Ascending aorta (tissue), 2 donors: ENCODE data around the gene TUBA1C. TPM values are rescaled to one million over a fixed set of nuclear protein-coding genes. Genes with fewer than 3 reads are reported as not detected.

Experiments used
- DNase-seq, 2 donors: peaks; one replicate each; pipeline ENCODE4 v3.0.0-alpha.2; 2019; ENCODE audit warnings: low spot score in 2 of 2
- H3K27ac ChIP-seq, 2 donors: fragments of 200-600 bp; sonication (generic); one replicate each; pipeline ENCODE4 v1.5.1; 2016 to 2017; ENCODE audit warnings: mild to moderate bottlenecking in 1 of 2
- H3K27me3 ChIP-seq: fragments of 200-600 bp; sonication (generic); one replicate; pipeline ENCODE4 v1.5.1; 2017
- H3K36me3 ChIP-seq, 2 donors: fragments of 200-600 bp; sonication (generic); one replicate each; pipeline ENCODE4 v1.5.1; 2016
- H3K4me1 ChIP-seq, 2 donors: fragments of 200-600 bp; sonication (generic); one replicate each; pipeline ENCODE4 v1.5.1; 2016 to 2017; ENCODE audit warnings: mild to moderate bottlenecking in 1 of 2
- H3K4me3 ChIP-seq, 2 donors: fragments of 200-600 bp; sonication (generic); one replicate each; pipeline ENCODE4 v1.5.1; 2016 to 2017; ENCODE audit warnings: mild to moderate bottlenecking in 1 of 2
- H3K9me3 ChIP-seq, 2 donors: fragments of 200-600 bp; sonication (generic); one replicate each; pipeline ENCODE4 v1.5.1; 2016
- intact Hi-C: fragments of 100-400 bp; cut with DNase I; formaldehyde crosslinking; loops from one replicate; pipeline ENCODE4 v1.15.1; 2023
- total RNA-seq: library from RNA; depleted of rRNA; stranded (reverse); fragments of >200 nt; gene quantifications from one replicate; pipeline ENCODE4 v1.1.0, GENCODE V29; 2016
- TF ChIP-seq, protein P1 (sequence below), 3 experiments: fragments of 200-600 bp in 2 of 3; fragments of 450-650 bp in 1 of 3; sonication (generic) in 2 of 3; IDR thresholded peaks; one replicate each; pipeline ENCODE4 v1.5.1; 2016 to 2019; ENCODE audit warnings: antibody characterized with exemption in 3 of 3, mild to moderate bottlenecking in 1 of 3, moderate library complexity in 1 of 3

Gene TUBA1C
- 370 TPM for total RNA-seq

DNA sequence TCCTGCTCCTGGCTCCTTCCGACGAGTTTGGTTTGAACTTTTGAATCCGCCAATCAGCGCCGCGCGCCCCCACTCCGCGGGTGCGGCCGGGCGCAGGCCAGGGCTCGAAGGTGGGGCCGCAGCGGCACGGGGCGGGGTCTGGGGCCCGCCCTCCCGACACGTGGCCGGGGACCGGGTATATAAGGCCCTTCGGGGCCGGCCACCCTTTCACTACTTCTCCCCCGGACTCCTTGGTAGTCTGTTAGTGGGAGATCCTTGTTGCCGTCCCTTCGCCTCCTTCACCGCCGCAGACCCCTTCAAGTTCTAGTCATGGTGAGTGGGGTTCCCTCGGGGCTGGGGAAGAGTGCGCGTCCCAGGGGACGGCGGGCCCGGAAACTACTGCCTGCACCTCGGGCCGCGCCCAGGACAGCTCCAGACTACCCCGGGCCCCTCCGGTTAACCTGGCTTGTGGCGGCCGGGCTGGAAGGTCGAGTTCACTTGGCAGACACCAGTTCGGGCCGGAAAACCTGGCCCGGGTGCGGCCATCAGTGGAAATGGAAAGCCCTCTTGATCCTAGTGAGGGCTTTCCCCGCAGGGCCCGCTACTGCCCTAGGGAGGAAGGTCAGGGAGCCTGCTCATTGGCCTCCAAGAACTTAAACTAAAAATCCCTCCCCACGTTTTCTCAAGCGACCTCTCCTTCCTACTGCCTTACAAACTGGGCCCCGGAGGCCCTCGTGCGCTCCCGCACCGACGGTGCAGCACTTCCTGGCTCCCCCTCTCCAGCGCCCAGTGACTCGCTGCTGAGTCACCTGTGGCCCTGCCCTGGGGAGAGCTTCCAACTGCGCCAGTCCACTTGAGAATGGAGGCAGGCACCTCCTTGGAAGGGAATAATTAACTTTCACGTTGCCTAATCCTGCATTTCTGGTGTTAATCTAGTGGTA lies at the start of gene TUBA1C:
TSS of gene TUBA1C (plus strand) at position 210 of the 920 bp plus-strand sequence. CDS start at position 310, 100 bp downstream.
- H3K4me1 ChIP-seq: peaks cover 6 to 36% of the 10 kb centered on the region in 2 donors
- H3K36me3 ChIP-seq: peaks cover 7 to 9% of the 10 kb centered on the region in 2 donors
- intact Hi-C loops: loop anchor here (1.0 to 10.0 kb wide), 3 partner anchors 30 to 550 kb away; partner anchors contain the start of gene CCNT1
- no peaks in the 10 kb centered on the region for H3K27me3 ChIP-seq
- H3K4me3 ChIP-seq: peak within 1 kb of the TSS; percentile 85 to 88
- TF ChIP-seq, protein P1, sequence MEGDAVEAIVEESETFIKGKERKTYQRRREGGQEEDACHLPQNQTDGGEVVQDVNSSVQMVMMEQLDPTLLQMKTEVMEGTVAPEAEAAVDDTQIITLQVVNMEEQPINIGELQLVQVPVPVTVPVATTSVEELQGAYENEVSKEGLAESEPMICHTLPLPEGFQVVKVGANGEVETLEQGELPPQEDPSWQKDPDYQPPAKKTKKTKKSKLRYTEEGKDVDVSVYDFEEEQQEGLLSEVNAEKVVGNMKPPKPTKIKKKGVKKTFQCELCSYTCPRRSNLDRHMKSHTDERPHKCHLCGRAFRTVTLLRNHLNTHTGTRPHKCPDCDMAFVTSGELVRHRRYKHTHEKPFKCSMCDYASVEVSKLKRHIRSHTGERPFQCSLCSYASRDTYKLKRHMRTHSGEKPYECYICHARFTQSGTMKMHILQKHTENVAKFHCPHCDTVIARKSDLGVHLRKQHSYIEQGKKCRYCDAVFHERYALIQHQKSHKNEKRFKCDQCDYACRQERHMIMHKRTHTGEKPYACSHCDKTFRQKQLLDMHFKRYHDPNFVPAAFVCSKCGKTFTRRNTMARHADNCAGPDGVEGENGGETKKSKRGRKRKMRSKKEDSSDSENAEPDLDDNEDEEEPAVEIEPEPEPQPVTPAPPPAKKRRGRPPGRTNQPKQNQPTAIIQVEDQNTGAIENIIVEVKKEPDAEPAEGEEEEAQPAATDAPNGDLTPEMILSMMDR (IDR thresholded peaks at IDR 0.05): peak in 1 of 3 experiments; percentile 9
- no peaks in the 10 kb centered on the region for H3K9me3 ChIP-seq
- DNase-seq: peak; percentile 78 to 95
- H3K27ac ChIP-seq: peak within 1 kb of the TSS; percentile 95 to 99

DNA sequence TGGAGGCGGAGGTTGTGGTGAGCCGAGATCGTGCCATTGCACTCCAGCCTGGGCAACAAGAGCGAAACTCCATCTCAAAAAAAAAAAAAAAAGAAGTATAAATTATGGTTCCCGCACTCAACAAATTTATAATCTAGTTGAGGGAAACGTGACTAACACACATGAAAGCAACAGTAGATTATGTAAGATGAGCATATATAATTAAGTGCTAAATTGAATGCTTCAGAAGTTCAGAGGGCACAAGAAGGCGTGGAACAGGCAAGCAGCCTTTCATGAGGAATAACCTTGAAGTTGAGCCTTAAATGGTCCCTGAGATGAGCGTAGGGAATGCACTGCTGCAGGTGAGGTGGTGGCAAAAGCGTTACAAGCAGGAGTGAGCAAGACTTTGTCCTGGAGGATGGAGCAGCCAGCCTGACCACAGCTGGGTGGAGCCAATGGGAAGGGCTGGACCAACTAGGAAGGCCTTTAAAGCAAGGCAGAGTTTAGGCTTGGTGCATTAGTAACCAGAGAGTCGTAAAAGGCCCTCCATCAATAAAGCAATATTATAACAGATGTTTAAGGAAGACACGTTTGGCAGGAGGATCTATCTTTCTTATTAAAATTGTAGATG lies 45.4 kb upstream of the TUBA1C start:
- intact Hi-C loops: no loop called here
- TF ChIP-seq, protein P1 (IDR thresholded peaks at IDR 0.05): no peak
- DNase-seq: no peak
- Histone ChIP-seq H3K9me3 (no peaks in the 10 kb centered on the region), H3K27me3 (no peaks in the 10 kb centered on the region), H3K27ac (no peak overlapping the region), H3K4me3 (no peak overlapping the region), H3K4me1 (peaks cover 0 to 4% of the 10 kb centered on the region in 2 donors), H3K36me3 (no peaks in the 10 kb centered on the region)

- TF ChIP-seq, protein P1 (IDR thresholded peaks at IDR 0.05): no peak
- Histone ChIP-seq H3K9me3 (no peaks in the 10 kb centered on the region), H3K27ac (no peak overlapping the region), H3K27me3 (no peaks in the 10 kb centered on the region), H3K36me3 (no peaks in the 10 kb centered on the region), H3K4me3 (no peak overlapping the region), H3K4me1 (no peaks in the 10 kb centered on the region)
- DNase-seq: no peak
- intact Hi-C loops: no loop called here
Measured at GRCh38 chr12:49220972-49221371, 43.9 kb upstream of the TUBA1C start.

DNA sequence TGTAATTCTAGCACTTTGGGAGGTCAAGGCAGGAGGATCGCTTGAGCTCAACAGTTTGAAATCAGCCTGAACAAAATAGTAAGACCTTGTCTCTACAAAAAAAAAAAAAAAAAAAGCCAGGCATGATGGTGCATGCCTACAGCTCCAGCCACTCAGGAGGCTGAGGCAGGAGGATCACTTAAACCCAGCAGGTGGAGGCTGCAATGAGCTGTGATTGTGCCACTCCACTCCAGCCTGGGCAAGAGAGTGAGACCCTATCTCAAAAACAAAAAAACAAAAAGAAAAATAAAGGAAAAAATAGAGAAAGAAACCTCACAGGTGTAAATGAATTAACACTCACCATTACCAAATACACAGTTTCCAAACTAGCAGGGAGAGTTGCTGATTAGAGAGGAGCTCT lies 41.8 kb upstream of the TUBA1C start:
- intact Hi-C loops: no loop called here
- H3K4me1 ChIP-seq: no peaks in the 10 kb centered on the region

DNA sequence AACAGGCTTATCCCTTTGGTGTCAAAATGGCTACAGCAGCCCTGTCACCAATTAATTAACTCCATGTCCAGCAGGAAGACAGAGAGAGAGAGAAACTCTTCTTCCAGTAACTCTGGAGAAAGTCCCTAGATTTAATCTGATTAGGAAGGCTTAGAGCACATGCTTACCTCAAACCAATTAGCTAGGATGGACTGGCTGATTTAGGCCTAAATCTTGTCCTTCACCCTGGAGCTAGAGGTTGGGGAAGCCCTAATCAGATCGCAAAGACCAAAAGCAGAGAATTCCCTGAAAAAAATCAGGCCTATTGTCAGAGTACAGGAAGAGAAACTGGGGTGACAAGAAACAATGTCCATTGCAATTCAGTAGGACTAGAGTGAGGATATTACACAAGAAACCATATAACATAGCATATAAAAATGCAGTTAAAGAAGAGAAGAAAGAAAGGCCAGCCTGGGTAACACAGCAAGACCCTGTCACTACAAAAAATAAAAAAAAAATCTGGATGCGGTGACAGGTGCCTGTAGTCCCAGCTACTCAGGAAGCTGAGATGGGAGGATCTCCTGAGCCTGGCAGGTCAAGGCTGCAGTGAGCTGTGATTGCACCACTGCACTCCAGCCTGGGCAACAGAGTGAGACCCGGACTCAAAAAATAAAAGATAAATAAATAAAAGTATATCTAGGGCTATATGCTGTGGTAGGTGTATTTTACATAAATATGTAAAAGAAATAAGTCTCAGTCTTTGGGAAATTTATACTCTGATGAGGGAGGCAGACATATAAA lies 41.1 kb upstream of the TUBA1C start:
- no peak for DNase-seq
- no peaks in the 10 kb centered on the region for H3K36me3 ChIP-seq
- no peaks in the 10 kb centered on the region for H3K4me1 ChIP-seq
- H3K27ac ChIP-seq: peak overlapping the region in 1 of 2 donors; percentile 51
- intact Hi-C loops: no loop called here
- no peak overlapping the region for H3K4me3 ChIP-seq
- TF ChIP-seq, protein P1 (IDR thresholded peaks at IDR 0.05): no peak
- H3K9me3 ChIP-seq: no peaks in the 10 kb centered on the region
- H3K27me3 ChIP-seq: no peaks in the 10 kb centered on the region

More for the DNA sequence above, 41.8 kb upstream of the TUBA1C start:
- H3K4me3 ChIP-seq: no peak overlapping the region
- no peaks in the 10 kb centered on the region for H3K9me3 ChIP-seq
- TF ChIP-seq, protein P1 (IDR thresholded peaks at IDR 0.05): no peak
- H3K36me3 ChIP-seq: no peaks in the 10 kb centered on the region
- peak overlapping the region; percentile 51 to 70 for H3K27ac ChIP-seq
- DNase-seq: no peak
- H3K27me3 ChIP-seq: no peaks in the 10 kb centered on the region
